Measurements from ENCODE around the gene CPED1. TPM values are rescaled to one million over a fixed set of nuclear protein-coding genes. Genes with fewer than 3 reads are reported as not detected.
A peak's percentile ranks its signal among the peaks of the same experiment; 100 is the strongest.

The CPED1 gene
- total RNA-seq, 1 donor from 2014 or later, result 2.1 TPM

- no peak for TF ChIP-seq CTCF (conservative IDR thresholded peaks at IDR 0.05; ENCODE audit: low read depth, low read length)
- H3K4me3 ChIP-seq (ENCODE audit: low read depth, low read length), result no peak overlapping the region
- DNase-seq (ENCODE audit: low read depth), result no peak
Measured at GRCh38 chr7:121126201-121126600, 137.7 kb downstream of the CPED1 start.

- TF ChIP-seq CTCF (conservative IDR thresholded peaks at IDR 0.05; ENCODE audit: low read depth, low read length), result no peak
- no peak overlapping the region for H3K4me3 ChIP-seq (ENCODE audit: low read depth, low read length)
- peak; percentile 3 for DNase-seq (ENCODE audit: low read depth)
Measured at GRCh38 chr7:121126801-121127534, 138.5 kb downstream of the CPED1 start.

GRCh38 chr7:121132940-121133339 lies 144.4 kb downstream of the CPED1 start:
- no peak for DNase-seq (ENCODE audit: low read depth)
- no peak for TF ChIP-seq CTCF (conservative IDR thresholded peaks at IDR 0.05; ENCODE audit: low read depth, low read length)

GRCh38 chr7:121133444-121133843 lies 144.9 kb downstream of the CPED1 start:
- no peak overlapping the region for H3K4me3 ChIP-seq (ENCODE audit: low read depth, low read length)
- no peak for DNase-seq (ENCODE audit: low read depth)
- no peak for TF ChIP-seq CTCF (conservative IDR thresholded peaks at IDR 0.05; ENCODE audit: low read depth, low read length)

More at GRCh38 chr7:121132940-121133339, 144.4 kb downstream of the CPED1 start:
- no peak overlapping the region for H3K4me3 ChIP-seq (ENCODE audit: low read depth, low read length)

GRCh38 chr7:121137580-121137979 lies 149.1 kb downstream of the CPED1 start:
- no peak overlapping the region for H3K4me3 ChIP-seq (ENCODE audit: low read depth, low read length)
- no peak for TF ChIP-seq CTCF (conservative IDR thresholded peaks at IDR 0.05; ENCODE audit: low read depth, low read length)
- no peak for DNase-seq (ENCODE audit: low read depth)

- DNase-seq (ENCODE audit: low read depth), result no peak
- TF ChIP-seq CTCF (conservative IDR thresholded peaks at IDR 0.05; ENCODE audit: low read depth, low read length), result no peak
- no peak overlapping the region for H3K4me3 ChIP-seq (ENCODE audit: low read depth, low read length)
Measured at GRCh38 chr7:121138262-121138933, 149.9 kb downstream of the CPED1 start.

All from epithelial cell of proximal tubule (primary cell).